BLaER1 treated with 17β-estradiol and CSF1 and Interleukin-3, amounts not matched to agents 10 nM and 100 nM (cell line): ENCODE measurements around the gene MN1.

Experiments used
- H3K27ac ChIP-seq, 11 experiments: shearing (Covaris generic); formaldehyde crosslinking; 2 replicates each; pipeline ENCODE4 v1.8.1; 2022
- H3K27me3 ChIP-seq, 11 experiments: shearing (Covaris generic); formaldehyde crosslinking; 2 replicates each; pipeline ENCODE4 v1.8.1; 2022
- H3K36me3 ChIP-seq, 11 experiments: shearing (Covaris generic); formaldehyde crosslinking; 2 replicates each; pipeline ENCODE4 v1.8.1; 2022
- H3K4me1 ChIP-seq, 10 experiments: shearing (Covaris generic); formaldehyde crosslinking; 2 replicates each; pipeline ENCODE4 v1.8.1; 2022
- H3K4me2 ChIP-seq, 11 experiments: shearing (Covaris generic); formaldehyde crosslinking; 2 replicates each; pipeline ENCODE4 v1.8.1; 2022
- H3K4me3 ChIP-seq, 10 experiments: shearing (Covaris generic); formaldehyde crosslinking; 2 replicates each; pipeline ENCODE4 v1.8.1; 2022
- H3K9ac ChIP-seq, 11 experiments: shearing (Covaris generic); formaldehyde crosslinking; 2 replicates each; pipeline ENCODE4 v1.8.1; 2022
- H3K9me3 ChIP-seq, 11 experiments: shearing (Covaris generic); formaldehyde crosslinking; replicated peaks in 1 of 11; 2 replicates each; pipeline ENCODE4 v1.8.1; 2022
- H4K20me1 ChIP-seq, 11 experiments: shearing (Covaris generic); formaldehyde crosslinking; 2 replicates each; pipeline ENCODE4 v1.8.1; 2022
- Cebpa-rat ChIP-seq, 11 experiments: shearing (Covaris generic); IDR thresholded peaks; 2 replicates each; pipeline ENCODE4 v1.8.1; 2022

MN1 gene

DNA sequence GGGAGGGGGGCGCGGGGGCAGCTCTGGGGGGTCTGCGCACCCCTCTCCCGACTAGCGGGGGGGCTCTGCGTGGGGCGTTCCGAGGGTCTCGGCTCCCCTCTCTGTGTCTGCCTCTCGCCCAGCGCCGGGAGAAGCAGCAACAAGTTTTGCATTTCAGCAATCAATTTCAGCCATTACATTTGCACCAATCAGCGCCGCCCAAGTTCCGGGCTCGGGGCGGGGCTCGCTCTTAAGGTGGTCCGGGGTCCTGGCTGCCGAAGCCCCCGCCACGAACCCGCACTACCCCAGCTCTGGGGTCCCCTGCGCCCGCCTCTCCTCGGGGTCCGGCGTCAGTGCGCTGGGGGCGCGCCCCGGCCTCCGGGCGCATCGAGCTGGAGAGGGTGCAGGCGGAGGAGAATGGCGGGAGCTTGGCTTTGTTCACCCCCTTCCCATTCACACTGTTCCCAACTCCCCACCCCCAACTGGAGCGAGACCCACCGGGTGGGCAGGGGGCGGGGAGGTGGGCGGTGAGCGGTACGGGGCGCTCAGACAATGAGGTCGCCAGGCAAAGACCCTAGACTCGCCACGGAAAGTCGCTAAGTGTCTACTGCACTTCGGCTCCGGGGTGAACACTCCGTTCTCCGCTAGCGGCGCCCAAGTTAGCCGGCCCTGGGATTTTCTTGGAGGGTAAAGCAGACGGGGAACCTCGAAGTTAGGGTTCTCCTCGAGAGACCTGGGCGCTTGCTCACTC, at the start of gene MN1:
TSS of gene MN1 (minus strand) at position 141 of the 730 bp plus-strand sequence. CDS start 1,213 bp downstream, outside the sequence.
- H3K9ac ChIP-seq, result peak within 1 kb of the TSS; percentile 30 to 73 (median 71); a peak in 21 of 22 replicates
- peaks cover 0 to 26% (median 6%) of the 10 kb centered on the region in 11 experiments; a peak in 8 of 22 replicates for H3K9me3 ChIP-seq
- peaks cover 11 to 35% (median 20%) of the 10 kb centered on the region in 10 experiments; a peak in 15 of 20 replicates for H3K4me1 ChIP-seq
- peaks cover 0 to 7% (median 0%) of the 10 kb centered on the region in 11 experiments; a peak in 3 of 22 replicates for H4K20me1 ChIP-seq
- H3K27ac ChIP-seq, result peak within 1 kb of the TSS in 7 of 11 experiments; percentile 33 to 74 (median 58); a peak in 11 of 22 replicates
- TF ChIP-seq Cebpa-rat (IDR thresholded peaks at IDR 0.05), result no peak
- peak within 1 kb of the TSS; percentile 55 to 74 (median 65) for H3K4me3 ChIP-seq
- peak within 1 kb of the TSS; percentile 76 to 86 (median 80) for H3K4me2 ChIP-seq
- H3K27me3 ChIP-seq, result peaks cover 23 to 37% (median 32%) of the 10 kb centered on the region in 11 experiments
- H3K36me3 ChIP-seq, result no peaks in the 10 kb centered on the region; a peak in 1 of 22 replicates

DNA sequence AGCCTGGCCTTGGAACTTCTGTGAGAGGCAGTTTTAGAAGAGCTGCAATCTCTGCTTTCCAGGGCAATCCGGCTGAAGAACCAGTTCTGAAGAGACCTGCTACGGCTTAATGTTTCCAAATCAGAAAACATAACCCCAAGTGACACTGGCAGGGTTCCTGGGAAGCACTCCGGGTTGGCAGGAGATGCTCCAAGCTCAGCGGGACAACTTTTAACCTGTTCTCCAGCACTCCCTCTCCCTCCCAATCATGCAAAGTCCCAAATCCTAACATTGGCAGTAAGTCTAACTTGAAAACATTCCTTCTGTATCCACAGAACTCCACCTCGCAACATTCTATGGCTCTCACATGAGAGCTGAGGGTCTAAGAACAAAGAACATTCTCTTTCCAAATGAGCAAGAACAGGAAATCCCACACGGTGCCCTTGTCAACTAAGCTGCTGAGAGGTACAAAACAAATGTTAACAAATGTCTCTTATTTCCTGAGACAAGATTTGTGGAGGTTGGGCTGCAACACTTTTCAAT, 48.5 kb upstream of the MN1 start:
- peaks cover 79 to 100% (median 90%) of the 10 kb centered on the region in 11 experiments for H3K36me3 ChIP-seq
- no peak overlapping the region for H3K4me3 ChIP-seq
- H3K9ac ChIP-seq, result no peak overlapping the region
- H3K27me3 ChIP-seq, result no peaks in the 10 kb centered on the region
- no peak for TF ChIP-seq Cebpa-rat (IDR thresholded peaks at IDR 0.05)
- H4K20me1 ChIP-seq, result peaks cover 9 to 83% (median 36%) of the 10 kb centered on the region in 11 experiments; a peak in 16 of 22 replicates
- H3K27ac ChIP-seq, result no peak overlapping the region
- H3K4me1 ChIP-seq, result peaks cover 17 to 30% (median 22%) of the 10 kb centered on the region in 10 experiments
- H3K4me2 ChIP-seq, result 0 out of 22 replicates have a peak overlapping the region, but pooled peaks of 2 of the 11 experiments have one; percentile 0 to 7
- no peaks in the 10 kb centered on the region for H3K9me3 ChIP-seq

DNA sequence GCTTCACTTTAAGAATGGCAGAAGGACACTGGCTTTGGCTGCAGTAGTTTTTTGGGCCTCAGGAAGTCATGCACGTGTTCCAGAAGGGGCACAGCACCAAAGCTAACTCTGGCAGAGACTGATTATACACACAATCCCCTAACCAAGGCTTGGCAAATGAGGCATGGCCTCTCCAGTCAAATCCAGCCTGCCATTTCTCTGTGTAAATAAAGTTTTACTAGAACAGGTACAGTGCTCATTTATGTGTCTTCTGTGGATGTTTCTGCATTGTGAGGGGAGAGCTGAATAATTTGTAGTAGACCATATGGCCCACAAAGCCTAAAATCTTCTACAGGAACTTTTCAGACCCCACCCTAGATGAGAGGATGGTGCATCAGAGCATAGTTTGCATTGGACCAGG, 46.4 kb upstream of the MN1 start:
- no peaks in the 10 kb centered on the region for H3K9me3 ChIP-seq
- TF ChIP-seq Cebpa-rat (IDR thresholded peaks at IDR 0.05), result no peak
- H3K27ac ChIP-seq, result no peak overlapping the region
- no peak overlapping the region for H3K4me3 ChIP-seq
- peaks cover 61 to 86% (median 74%) of the 10 kb centered on the region in 11 experiments for H3K36me3 ChIP-seq
- H3K27me3 ChIP-seq, result no peaks in the 10 kb centered on the region
- no peak overlapping the region for H3K9ac ChIP-seq
- no peak overlapping the region for H3K4me2 ChIP-seq
- peaks cover 0 to 80% (median 19%) of the 10 kb centered on the region in 11 experiments; a peak in 13 of 22 replicates for H4K20me1 ChIP-seq
- peaks cover 0 to 13% (median 6%) of the 10 kb centered on the region in 10 experiments; a peak in 7 of 20 replicates for H3K4me1 ChIP-seq

DNA sequence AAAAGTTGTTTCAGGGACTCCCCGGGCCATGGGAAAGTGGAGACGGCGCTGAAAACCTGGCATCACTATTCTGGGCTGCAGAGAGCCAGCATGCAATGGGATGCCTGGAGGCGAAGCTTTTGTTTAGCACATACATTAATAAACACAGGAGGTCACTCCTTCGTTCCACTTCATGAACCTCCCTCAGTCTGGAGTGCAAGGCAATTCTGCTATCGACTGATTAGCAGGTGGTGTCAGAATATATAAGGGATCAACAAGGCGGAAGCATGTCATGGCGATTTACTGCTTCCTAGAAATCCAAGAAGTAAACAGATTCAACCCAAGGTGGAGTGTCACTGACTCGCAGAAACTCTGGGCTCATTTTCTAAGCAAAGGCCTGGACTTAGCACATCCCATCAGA, 45.4 kb upstream of the MN1 start:
- Histone ChIP-seq H3K27me3 (no peaks in the 10 kb centered on the region), H3K4me1 (peaks cover 0 to 13% (median 6%) of the 10 kb centered on the region in 10 experiments; a peak in 7 of 20 replicates), H4K20me1 (peaks cover 0 to 75% (median 19%) of the 10 kb centered on the region in 11 experiments; a peak in 11 of 22 replicates), H3K4me2 (no peak overlapping the region), H3K9ac (no peak overlapping the region), H3K4me3 (no peak overlapping the region), H3K27ac (no peak overlapping the region), H3K9me3 (no peaks in the 10 kb centered on the region), H3K36me3 (peaks cover 50 to 84% (median 65%) of the 10 kb centered on the region in 11 experiments)
- TF ChIP-seq Cebpa-rat (IDR thresholded peaks at IDR 0.05), result no peak

DNA sequence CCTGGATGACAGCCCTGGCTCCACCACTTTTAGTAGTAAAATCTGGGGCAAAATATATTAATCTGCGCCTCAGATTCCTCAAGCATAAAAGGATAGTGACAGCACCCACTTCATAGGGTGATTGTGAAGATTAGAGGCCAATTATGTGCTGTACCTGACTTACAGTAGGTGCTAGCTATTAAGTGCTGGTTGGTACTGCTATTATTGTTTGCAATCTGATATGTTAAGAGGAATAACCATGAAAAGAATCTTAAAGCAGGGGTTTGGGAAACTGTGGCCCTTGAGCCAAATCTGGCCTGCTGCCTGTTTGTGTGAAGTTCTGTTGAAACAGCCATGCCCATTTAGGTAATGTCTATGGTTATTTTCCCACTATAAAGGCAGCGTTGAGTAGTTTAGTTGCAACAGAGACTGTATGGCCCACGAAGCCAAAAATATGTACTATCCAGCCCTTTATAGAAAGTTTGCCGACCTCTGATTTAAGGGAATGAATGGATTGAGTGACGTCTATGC, 44.7 kb upstream of the MN1 start:
- Histone ChIP-seq H3K36me3 (peaks cover 44 to 83% (median 60%) of the 10 kb centered on the region in 11 experiments), H3K4me2 (no peak overlapping the region), H3K9ac (no peak overlapping the region), H3K9me3 (no peaks in the 10 kb centered on the region), H3K4me1 (peaks cover 0 to 13% (median 6%) of the 10 kb centered on the region in 10 experiments; a peak in 6 of 20 replicates), H3K27me3 (no peaks in the 10 kb centered on the region), H4K20me1 (peaks cover 0 to 75% (median 19%) of the 10 kb centered on the region in 11 experiments; a peak in 11 of 22 replicates), H3K27ac (no peak overlapping the region), H3K4me3 (no peak overlapping the region)
- no peak for TF ChIP-seq Cebpa-rat (IDR thresholded peaks at IDR 0.05)

DNA sequence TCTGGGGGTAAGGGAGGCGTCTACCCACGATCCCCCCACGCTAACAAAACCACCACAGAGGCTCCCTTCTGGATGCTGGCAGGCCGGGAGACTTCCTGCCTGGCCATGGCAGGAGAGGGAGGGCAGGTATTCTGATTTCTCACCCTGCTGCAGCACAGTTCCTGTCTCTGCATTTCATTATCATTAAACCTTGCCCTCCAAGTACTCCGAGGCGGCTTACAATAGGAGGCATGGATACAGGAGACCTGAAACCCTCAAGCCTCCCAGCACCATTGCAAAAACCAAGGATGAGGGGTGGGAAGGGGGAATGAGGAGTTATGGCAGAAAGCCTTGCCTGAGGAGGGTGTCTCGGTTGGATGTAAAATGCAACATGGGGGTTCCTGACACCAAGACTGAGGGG, 44.1 kb upstream of the MN1 start:
- Histone ChIP-seq H3K9me3 (no peaks in the 10 kb centered on the region), H3K27ac (no peak overlapping the region), H3K4me2 (no peak overlapping the region), H3K27me3 (no peaks in the 10 kb centered on the region), H3K36me3 (peaks cover 37 to 82% (median 54%) of the 10 kb centered on the region in 11 experiments), H3K9ac (no peak overlapping the region), H4K20me1 (peaks cover 0 to 70% (median 19%) of the 10 kb centered on the region in 11 experiments; a peak in 11 of 22 replicates), H3K4me3 (no peak overlapping the region), H3K4me1 (peaks cover 0 to 9% (median 4%) of the 10 kb centered on the region in 10 experiments; a peak in 6 of 20 replicates)
- no peak for TF ChIP-seq Cebpa-rat (IDR thresholded peaks at IDR 0.05)

DNA sequence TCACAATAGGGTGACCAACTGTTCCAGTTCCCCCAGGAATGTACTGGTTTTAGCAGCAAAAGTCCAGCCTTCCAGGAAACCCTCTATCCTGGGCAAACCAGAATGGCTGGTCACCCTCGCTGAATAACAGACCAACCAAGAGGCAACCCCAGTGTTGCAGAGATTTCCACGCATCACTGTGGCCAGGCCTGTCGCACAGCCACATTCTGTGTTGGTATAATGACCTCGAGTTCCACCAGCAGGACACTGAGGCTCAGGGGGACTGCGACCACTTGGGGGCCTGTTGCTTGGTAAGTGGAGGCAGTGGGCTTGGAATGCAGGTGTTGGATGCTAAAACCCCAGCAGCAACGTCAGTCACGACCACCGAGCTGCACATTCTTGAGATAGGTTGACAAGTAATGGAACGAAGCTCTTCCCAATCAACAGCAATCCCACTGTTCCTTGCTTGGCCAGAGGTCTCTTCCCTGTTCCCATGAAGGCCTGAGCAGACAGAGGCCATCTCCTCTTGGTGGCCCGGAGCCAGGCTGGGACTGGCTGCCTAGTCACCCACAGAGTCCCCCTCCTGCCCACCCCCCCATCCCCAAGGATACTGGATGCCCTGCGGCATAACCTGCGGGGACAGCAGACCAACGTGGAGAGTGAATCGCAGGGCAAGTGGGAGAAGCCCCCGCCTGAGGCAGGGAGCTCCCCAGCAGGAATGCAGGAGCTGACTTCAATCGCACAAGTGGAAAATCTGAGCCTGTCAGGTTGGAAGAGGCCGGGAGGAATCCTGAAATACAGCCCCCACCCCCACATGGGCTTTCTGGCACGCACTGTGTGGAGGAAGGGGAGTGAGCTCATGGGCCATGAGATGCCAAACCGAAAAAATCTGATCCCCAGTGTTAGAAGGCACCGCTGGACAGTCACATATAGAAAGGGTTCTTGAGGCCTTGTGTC, 43.4 kb upstream of the MN1 start:
- no peak for TF ChIP-seq Cebpa-rat (IDR thresholded peaks at IDR 0.05)
- Histone ChIP-seq H3K4me2 (no peak overlapping the region), H3K36me3 (peaks cover 30 to 81% (median 47%) of the 10 kb centered on the region in 11 experiments), H3K27me3 (no peaks in the 10 kb centered on the region), H3K9ac (no peak overlapping the region), H3K27ac (no peak overlapping the region), H3K9me3 (no peaks in the 10 kb centered on the region), H3K4me1 (peaks cover 0 to 2% (median 0%) of the 10 kb centered on the region in 10 experiments; a peak in 1 of 20 replicates), H3K4me3 (no peak overlapping the region), H4K20me1 (peaks cover 0 to 62% (median 19%) of the 10 kb centered on the region in 11 experiments; a peak in 11 of 22 replicates)

DNA sequence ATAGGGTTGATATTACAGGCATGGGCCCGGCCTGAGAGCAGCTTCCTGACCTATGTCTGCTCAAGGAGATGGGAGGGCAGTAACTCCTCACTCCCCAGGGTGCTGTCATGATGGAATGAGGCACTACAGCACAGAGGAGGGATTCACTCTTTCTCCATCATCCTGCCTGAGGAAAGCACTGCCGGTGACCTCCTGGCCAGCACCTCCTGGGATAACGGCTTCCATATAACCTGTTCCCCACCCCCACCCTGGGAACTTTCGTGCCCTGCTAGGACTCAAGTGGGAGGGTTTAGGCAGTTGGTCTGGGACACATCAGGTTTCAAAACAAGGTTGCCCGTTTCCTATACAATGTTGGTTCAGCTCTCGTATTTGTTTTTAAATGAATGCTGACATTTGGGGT, 42.7 kb upstream of the MN1 start:
- H3K9me3 ChIP-seq, result no peaks in the 10 kb centered on the region
- peaks cover 23 to 75% (median 40%) of the 10 kb centered on the region in 11 experiments for H3K36me3 ChIP-seq
- H3K9ac ChIP-seq, result no peak overlapping the region
- H3K4me3 ChIP-seq, result no peak overlapping the region
- no peak overlapping the region for H3K27ac ChIP-seq
- H3K4me1 ChIP-seq, result no peaks in the 10 kb centered on the region
- H4K20me1 ChIP-seq, result peaks cover 0 to 61% (median 19%) of the 10 kb centered on the region in 11 experiments; a peak in 11 of 22 replicates
- no peaks in the 10 kb centered on the region for H3K27me3 ChIP-seq
- H3K4me2 ChIP-seq, result no peak overlapping the region
- TF ChIP-seq Cebpa-rat (IDR thresholded peaks at IDR 0.05), result no peak
